IMR-90 (cell line): ENCODE results near the gene DIAPH2. TPM values are rescaled to one million over a fixed set of nuclear protein-coding genes. Genes with fewer than 3 reads are reported as not detected.

ENCODE experiments used
- ATAC-seq: fragments of 200-7000 bp; cut with Tn5 transposase; 2 replicates; pipeline ENCODE4 v1.9.1; 2020; ENCODE audit warnings: low read depth, mild to moderate bottlenecking, moderate library complexity
- BruUV-seq: library from RNA; stranded (reverse); fragments of 400-500 nt; replicated peaks from 2 replicates; lab custom pipeline; 2021; lab: Mats Ljungman, UMichigan
- CTCF ChIA-PET: fragments of 300-600 bp; formaldehyde crosslinking; extraction: SDS; loops from one replicate; lab custom pipeline; 2021; ENCODE audit warnings: antibody characterized with exemption; lab: Yijun Ruan, JAX
- POLR2A ChIA-PET: fragments of 300-600 bp; sonication (Branson Sonifier 250); formaldehyde crosslinking; loops from one replicate; lab custom pipeline; 2022; ENCODE audit warnings: antibody characterized with exemption; ENCODE audit not compliant: unreplicated experiment; lab: Charles Lee
- DNase-seq: peaks from one replicate; pipeline ENCODE4 v3.0.0; 2013
- H2AFZ ChIP-seq: replicated peaks from 2 replicates; pipeline ENCODE3; 2013; ENCODE audit warnings: low read length, mild to moderate bottlenecking; ENCODE audit not compliant: poor library complexity
- H2AK5ac ChIP-seq: 2 replicates; pipeline ENCODE4 v1.6.1; 2013; ENCODE audit warnings: low read depth, low read length, inconsistent platforms
- H2AK9ac ChIP-seq: replicated peaks from 2 replicates; pipeline ENCODE3; 2013; ENCODE audit warnings: mild to moderate bottlenecking, low read depth, low read length, moderate library complexity; ENCODE audit not compliant: poor library complexity
- H2BK120ac ChIP-seq: 2 replicates; pipeline ENCODE4 v1.6.1; 2013; ENCODE audit warnings: low read depth, low read length, inconsistent platforms
- H2BK15ac ChIP-seq: 3 replicates; pipeline ENCODE4 v1.6.1; 2013; ENCODE audit warnings: low read depth, low read length, inconsistent platforms
- H2BK20ac ChIP-seq: 2 replicates; pipeline ENCODE4 v1.6.1; 2013; ENCODE audit warnings: low read depth, mild to moderate bottlenecking, inconsistent platforms, low read length, moderate library complexity
- H2BK5ac ChIP-seq: 2 replicates; pipeline ENCODE4 v1.6.1; 2013; ENCODE audit warnings: mild to moderate bottlenecking, low read depth, low read length, inconsistent platforms; ENCODE audit not compliant: poor library complexity, severe bottlenecking
- H3K14ac ChIP-seq: replicated peaks from 2 replicates; pipeline ENCODE4 v1.6.1; 2013; ENCODE audit warnings: low read depth, low read length, inconsistent platforms
- H3K18ac ChIP-seq: 2 replicates; pipeline ENCODE4 v1.6.1; 2013; ENCODE audit warnings: low read depth, low read length, control low read depth
- H3K23ac ChIP-seq: 2 replicates; pipeline ENCODE4 v1.6.1; 2013; ENCODE audit warnings: low read depth, low read length, inconsistent platforms
- H3K27ac ChIP-seq: 2 replicates; pipeline ENCODE4 v1.5.1; 2013; ENCODE audit warnings: mild to moderate bottlenecking, control low read depth, low read length; ENCODE audit not compliant: insufficient read depth
- H3K27me3 ChIP-seq: 2 replicates; pipeline ENCODE4 v1.6.1; 2013; ENCODE audit warnings: low read length; ENCODE audit not compliant: control insufficient read depth, insufficient read depth
- H3K36me3 ChIP-seq: 2 replicates; pipeline ENCODE4 v1.6.1; 2013; ENCODE audit warnings: low read length, mixed read lengths; ENCODE audit not compliant: control insufficient read depth, insufficient read depth
- H3K4ac ChIP-seq: 2 replicates; pipeline ENCODE4 v1.6.1; 2013; ENCODE audit warnings: low read depth, low read length, inconsistent platforms
- H3K4me1 ChIP-seq: 2 replicates; pipeline ENCODE4 v1.6.1; 2013; ENCODE audit warnings: low read length, mixed read lengths; ENCODE audit not compliant: control insufficient read depth, insufficient read depth
- H3K4me2 ChIP-seq: 2 replicates; pipeline ENCODE4 v1.6.1; 2013; ENCODE audit warnings: low read depth, mild to moderate bottlenecking, control low read depth, low read length, moderate library complexity
- H3K4me3 ChIP-seq: 2 replicates; pipeline ENCODE4 v1.5.1; 2013; ENCODE audit warnings: low read depth, mild to moderate bottlenecking, control low read depth, low read length, moderate library complexity; ENCODE audit not compliant: insufficient read depth
- H3K56ac ChIP-seq: 2 replicates; pipeline ENCODE4 v1.6.1; 2013; ENCODE audit warnings: low read length, inconsistent platforms; ENCODE audit not compliant: insufficient read depth; ENCODE audit errors: extremely low read depth
- H3K79me1 ChIP-seq, 2 experiments: 2 replicates each; pipeline ENCODE4 v1.6.1; 2013; ENCODE audit warnings: low read length in 2 of 2, inconsistent platforms in 1 of 2, low read depth in 1 of 2
- H3K9ac ChIP-seq: 2 replicates; pipeline ENCODE4 v1.6.1; 2013; ENCODE audit warnings: low read depth, low read length, control low read depth
- H3K9me1 ChIP-seq: 2 replicates; pipeline ENCODE4 v1.6.1; 2013; ENCODE audit warnings: low read length, inconsistent platforms; ENCODE audit not compliant: insufficient read depth
- H3K9me3 ChIP-seq: 2 replicates; pipeline ENCODE4 v1.6.1; 2013; ENCODE audit warnings: low read length; ENCODE audit not compliant: control insufficient read depth, insufficient read depth
- H4K20me1 ChIP-seq: 2 replicates; pipeline ENCODE4 v1.6.1; 2013; ENCODE audit warnings: low read length, inconsistent platforms; ENCODE audit not compliant: insufficient read depth
- H4K5ac ChIP-seq: 2 replicates; pipeline ENCODE4 v1.6.1; 2013; ENCODE audit warnings: mild to moderate bottlenecking, low read depth, low read length, control low read depth
- H4K8ac ChIP-seq, 2 experiments: 2 replicates each; pipeline ENCODE4 v1.6.1; 2013; ENCODE audit warnings: low read depth in 2 of 2, low read length in 2 of 2, control low read depth in 1 of 2, inconsistent platforms in 1 of 2
- H4K91ac ChIP-seq: 2 replicates; pipeline ENCODE4 v1.6.1; 2013; ENCODE audit warnings: low read depth, low read length, inconsistent platforms; ENCODE audit not compliant: insufficient read depth
- BHLHE40 ChIP-seq: fragments of 150-350 bp; IDR thresholded peaks from 2 replicates; pipeline ENCODE4 v1.6.1; 2016; ENCODE audit warnings: mild to moderate bottlenecking, low read depth, low read length
- CEBPB ChIP-seq: IDR thresholded peaks from 2 replicates; pipeline ENCODE4 v1.6.1; 2012; ENCODE audit warnings: low read depth, low read length, improper control_type of control experiment
- CHD1 ChIP-seq: IDR thresholded peaks from 2 replicates; pipeline ENCODE4 v1.6.1; 2012; ENCODE audit warnings: low read depth, low read length, improper control_type of control experiment
- CTCF ChIP-seq: conservative IDR thresholded peaks from 2 replicates; pipeline ENCODE4 v1.5.1; 2012; ENCODE audit warnings: mild to moderate bottlenecking, low read depth, low read length, improper control_type of control experiment
- ELK1 ChIP-seq: fragments of 150-350 bp; IDR thresholded peaks from 2 replicates; pipeline ENCODE4 v1.6.1; 2016; ENCODE audit warnings: low read depth, mild to moderate bottlenecking, low read length, moderate library complexity, borderline replicate concordance
- FOS ChIP-seq: fragments of 150-350 bp; IDR thresholded peaks from 2 replicates; pipeline ENCODE4 v1.6.1; 2016; ENCODE audit warnings: low read depth, low read length
- MAFK ChIP-seq: IDR thresholded peaks from 2 replicates; pipeline ENCODE4 v1.6.1; 2012; ENCODE audit warnings: low read depth, low read length, improper control_type of control experiment
- MAZ ChIP-seq: IDR thresholded peaks from 2 replicates; pipeline ENCODE4 v1.6.1; 2012; ENCODE audit warnings: low read depth, mild to moderate bottlenecking, low read length, improper control_type of control experiment, moderate library complexity, borderline replicate concordance
- MXI1 ChIP-seq: IDR thresholded peaks from 2 replicates; pipeline ENCODE4 v1.6.1; 2012; ENCODE audit warnings: low read depth, mild to moderate bottlenecking, low read length, moderate library complexity, borderline replicate concordance
- NFE2L2 ChIP-seq: fragments of 150-350 bp; IDR thresholded peaks from 2 replicates; pipeline ENCODE4 v1.6.1; 2016; ENCODE audit warnings: low read depth, mild to moderate bottlenecking, low read length
- POLR2A ChIP-seq: IDR thresholded peaks from 2 replicates; pipeline ENCODE4 v1.6.1; 2012; ENCODE audit warnings: mild to moderate bottlenecking, low read depth, low read length
- RAD21 ChIP-seq: IDR thresholded peaks from 2 replicates; pipeline ENCODE4 v1.6.1; 2012; ENCODE audit warnings: low read length, improper control_type of control experiment
- RCOR1 ChIP-seq: IDR thresholded peaks from 2 replicates; pipeline ENCODE4 v1.6.1; 2012; ENCODE audit warnings: mild to moderate bottlenecking, low read length, improper control_type of control experiment; ENCODE audit not compliant: insufficient replicate concordance
- RFX5 ChIP-seq: IDR thresholded peaks from 2 replicates; pipeline ENCODE4 v1.8.0; 2012; ENCODE audit warnings: low read depth, mild to moderate bottlenecking, low read length, moderate library complexity
- SMC3 ChIP-seq: fragments of 150-350 bp; IDR thresholded peaks from 2 replicates; pipeline ENCODE4 v1.6.1; 2016; ENCODE audit warnings: low read depth, mild to moderate bottlenecking, antibody characterized with exemption, low read length, moderate library complexity
- WGBS, 2 experiments: methylation state at CpG; one replicate each; pipeline versions ENCODE4 v1.1.5 to v1.1.7; 2013; ENCODE audit warnings: missing lambda C conversion rate in 2 of 2; ENCODE audit not compliant: insufficient read length in 1 of 2; ENCODE audit errors: extremely low coverage in 2 of 2; 5-methylcytosine and 5-hydroxymethylcytosine counted together
- dilution Hi-C: fragments of 300-500 bp; cut with HindIII; formaldehyde crosslinking; loops from one replicate; pipeline ENCODE4 v1.14.3; 2018; ENCODE audit warnings: low sequenced_read_pairs; ENCODE audit not compliant: unreplicated experiment
- in situ Hi-C: fragments of 300-500 bp; cut with MboI; formaldehyde crosslinking; loops from 3 replicates; pipeline ENCODE4 v1.14.3; 2019; ENCODE audit warnings: low sequenced_read_pairs, inconsistent platforms, mixed read lengths
- intact Hi-C: fragments of 100-400 bp; cut with micrococcal nuclease; formaldehyde crosslinking; loops from 2 replicates; pipeline ENCODE4 v1.10.0; 2022
- polyA plus RNA-seq, 3 experiments: library from polyadenylated mRNA; depleted of rRNA; stranded (reverse); fragments of >200 nt; gene quantifications; 2 replicates each; pipeline ENCODE4 v1.2.3, GENCODE V29; 2012; ENCODE audit warnings: low replicate concordance in 1 of 3
- total RNA-seq: library from RNA; depleted of rRNA; stranded (reverse); fragments of >200 nt; gene quantifications from 2 replicates; pipeline ENCODE4 v1.2.3, GENCODE V29; 2012
- TF ChIP-seq, protein P1 (sequence below): fragments of 150-350 bp; IDR thresholded peaks from 2 replicates; pipeline ENCODE4 v1.6.1; 2017; ENCODE audit warnings: mild to moderate bottlenecking, antibody characterized with exemption, low read length, low read depth

DIAPH2 gene
- total and polyA plus RNA-seq, 2 of the 4 experiments (the other 2 are of a cell fraction), result 3.6 to 19.9 TPM

DNA sequence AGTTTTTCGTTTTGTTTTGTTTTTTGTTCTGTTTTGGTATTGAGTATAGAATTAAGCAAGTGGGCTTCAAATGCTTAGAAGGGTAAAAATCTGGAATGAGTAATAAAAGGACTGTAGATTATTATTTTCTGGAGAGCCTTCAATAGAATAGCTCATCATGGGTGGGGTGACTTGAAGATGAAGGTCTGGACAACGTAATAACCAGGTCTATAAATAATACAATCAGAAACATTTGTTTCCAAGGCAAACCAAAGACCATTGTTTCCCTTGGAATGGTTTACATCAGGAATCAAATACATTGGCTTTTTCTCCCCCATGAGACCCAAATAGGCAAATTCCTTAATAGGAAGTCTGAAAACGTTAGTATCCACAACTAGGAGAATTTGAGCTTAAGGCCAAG, 920.6 kb downstream of the DIAPH2 start:
- no peak overlapping the region for H2BK20ac ChIP-seq
- intact Hi-C loops (no loop called here), in situ Hi-C loops (no loop called here), dilution Hi-C loops (no loop called here)
- H3K4me3 ChIP-seq, result no peak overlapping the region
- H3K14ac ChIP-seq, result no peak overlapping the region
- no peak for ATAC-seq
- ChIA-PET POLR2A (no interaction called here), CTCF (interaction anchor here (0.6 kb wide), 1 partner anchor 1266 kb away, joined by 3 read pairs; no protein-coding TSS in a partner anchor)
- H3K27ac ChIP-seq, result no peak overlapping the region
- H3K9me3 ChIP-seq, result no peaks in the 10 kb centered on the region
- no peaks in the 10 kb centered on the region for H3K9me1 ChIP-seq
- no peak overlapping the region for H3K9ac ChIP-seq
- H4K91ac ChIP-seq, result no peak overlapping the region
- no peak overlapping the region for H2BK15ac ChIP-seq
- H3K27me3 ChIP-seq, result no peaks in the 10 kb centered on the region; the same call in 1 of the 2 replicates
- H3K79me1 ChIP-seq, result no peaks in the 10 kb centered on the region
- TF ChIP-seq RFX5 (no peak), MXI1 (no peak), CTCF (no peak), RCOR1 (no peak), POLR2A (no peak), BHLHE40 (no peak), SMC3 (no peak), MAFK (no peak), CHD1 (no peak), NFE2L2 (no peak), ELK1 (no peak), CEBPB (no peak), FOS (no peak), RAD21 (no peak), MAZ (no peak)
- TF ChIP-seq, protein P1, sequence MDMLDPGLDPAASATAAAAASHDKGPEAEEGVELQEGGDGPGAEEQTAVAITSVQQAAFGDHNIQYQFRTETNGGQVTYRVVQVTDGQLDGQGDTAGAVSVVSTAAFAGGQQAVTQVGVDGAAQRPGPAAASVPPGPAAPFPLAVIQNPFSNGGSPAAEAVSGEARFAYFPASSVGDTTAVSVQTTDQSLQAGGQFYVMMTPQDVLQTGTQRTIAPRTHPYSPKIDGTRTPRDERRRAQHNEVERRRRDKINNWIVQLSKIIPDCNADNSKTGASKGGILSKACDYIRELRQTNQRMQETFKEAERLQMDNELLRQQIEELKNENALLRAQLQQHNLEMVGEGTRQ, result no peak
- H3K4me1 ChIP-seq, result no peaks in the 10 kb centered on the region
- no peak overlapping the region for H3K18ac ChIP-seq
- no peak overlapping the region for H3K4me2 ChIP-seq
- no peak overlapping the region for H4K5ac ChIP-seq
- no peak overlapping the region for H2BK120ac ChIP-seq
- H2AK5ac ChIP-seq, result no peak overlapping the region
- no peak overlapping the region for H4K8ac ChIP-seq
- no peak overlapping the region for H2AK9ac ChIP-seq
- no peak for DNase-seq
- no peak overlapping the region for H3K56ac ChIP-seq
- H3K23ac ChIP-seq, result no peak overlapping the region
- no peak overlapping the region for H3K4ac ChIP-seq
- H2BK5ac ChIP-seq, result no peak overlapping the region
- no CpG with 5 or more reads among the region's 3 CpGs for WGBS, 2 experiments
- BruUV-seq, result no TSS peak
- H4K20me1 ChIP-seq, result no peaks in the 10 kb centered on the region
- no peaks in the 10 kb centered on the region for H3K36me3 ChIP-seq
- H2AFZ ChIP-seq, result no peak overlapping the region
